ENCODE results near the gene TIPRL. TPM values are rescaled to one million over a fixed set of nuclear protein-coding genes. Genes with fewer than 3 reads are reported as not detected.

TIPRL gene
- 10 to 100 TPM in 1 of 2 donors, 1 to 10 TPM in 1; 4.9 to 10.1 TPM for total RNA-seq

GRCh38 chr1:168178638-168179437 is at the start of gene TIPRL:
Gene TIPRL, plus strand, starts transcription at chr1:168178962. Its CDS starts 116 bp downstream, at chr1:168179078.
- peak; percentile 95 to 97 (median 96) for DNase-seq
- Histone ChIP-seq H3K9me3 (no peaks in the 10 kb centered on the region), H3K4me3 (peak within 1 kb of the TSS; percentile 62 to 82), H3K27ac (peak within 1 kb of the TSS; percentile 88 to 92 (median 92)), H3K4me1 (peaks cover 7% of the 10 kb centered on the region), H3K36me3 (replicated peaks in 1 of 2; ENCODE audit: insufficient read depth in 1 of 2, low read depth in 2 of 2) (no peaks in the 10 kb centered on the region), H3K27me3 (no peaks in the 10 kb centered on the region)
- intact Hi-C loops (cut with DNase I) = no loop called here
- ATAC-seq = peak; percentile 94
- TF ChIP-seq CTCF (IDR thresholded peaks at IDR 0.05) (peak; percentile 54 to 91 (median 73)), POLR2A (IDR thresholded peaks at IDR 0.05) (peak; percentile 61 to 87 (median 87))
- 0% methylated on average over 20 to 56 of the region's 56 CpGs for WGBS, 2 donors

GRCh38 chr1:168129933-168130332 is 48.8 kb upstream of the TIPRL start:
- no peak overlapping the region for H3K4me3 ChIP-seq
- ATAC-seq = no peak
- DNase-seq = no peak
- H3K4me1 ChIP-seq = peaks cover 3% of the 10 kb centered on the region
- no peaks in the 10 kb centered on the region for H3K27me3 ChIP-seq
- H3K27ac ChIP-seq = no peak overlapping the region
- intact Hi-C loops (cut with DNase I) = no loop called here
- WGBS, 2 donors = 89 to 91% methylated on average over 6 of the region's 6 CpGs
- H3K36me3 ChIP-seq (replicated peaks in 1 of 2; ENCODE audit: insufficient read depth in 1 of 2, low read depth in 2 of 2) = no peaks in the 10 kb centered on the region
- TF ChIP-seq CTCF (IDR thresholded peaks at IDR 0.05) (no peak), POLR2A (IDR thresholded peaks at IDR 0.05) (no peak)
- H3K9me3 ChIP-seq = no peaks in the 10 kb centered on the region

- H3K4me1 ChIP-seq = peaks cover 16% of the 10 kb centered on the region
- H3K36me3 ChIP-seq (replicated peaks in 1 of 2; ENCODE audit: insufficient read depth in 1 of 2, low read depth in 2 of 2) = no peaks in the 10 kb centered on the region
- H3K4me3 ChIP-seq = no peak overlapping the region
- H3K27ac ChIP-seq = no peak overlapping the region
- TF ChIP-seq CTCF (IDR thresholded peaks at IDR 0.05) (no peak), POLR2A (IDR thresholded peaks at IDR 0.05) (no peak)
- DNase-seq (no peak), ATAC-seq (no peak)
- intact Hi-C loops (cut with DNase I) = no loop called here
- H3K27me3 ChIP-seq = no peaks in the 10 kb centered on the region
- WGBS, 2 donors = 50 to 75% methylated on average over 1 of the region's 1 CpG
- no peaks in the 10 kb centered on the region for H3K9me3 ChIP-seq
Observed at GRCh38 chr1:168134132-168134531, 44.6 kb upstream of the TIPRL start.

- Histone ChIP-seq H3K27ac (no peak overlapping the region), H3K4me1 (peaks cover 16% of the 10 kb centered on the region), H3K4me3 (no peak overlapping the region), H3K9me3 (no peaks in the 10 kb centered on the region), H3K36me3 (replicated peaks in 1 of 2; ENCODE audit: insufficient read depth in 1 of 2, low read depth in 2 of 2) (no peaks in the 10 kb centered on the region), H3K27me3 (no peaks in the 10 kb centered on the region)
- no peak for TF ChIP-seq POLR2A (IDR thresholded peaks at IDR 0.05)
- no peak for TF ChIP-seq CTCF (IDR thresholded peaks at IDR 0.05)
- intact Hi-C loops (cut with DNase I) = no loop called here
- no peak for DNase-seq
- 72 to 82% methylated on average over 6 to 7 of the region's 7 CpGs for WGBS, 2 donors
- no peak for ATAC-seq
Observed at GRCh38 chr1:168134642-168135041, 44.1 kb upstream of the TIPRL start.
